H1 (cell line): ENCODE data around the gene NABP2. TPM values are rescaled to one million over a fixed set of nuclear protein-coding genes. Genes with fewer than 3 reads are reported as not detected.

Source experiments
- ATF3 ChIP-seq: IDR thresholded peaks from 2 replicates; pipeline ENCODE4 v1.6.1; 2011; ENCODE audit warnings: low read depth, mild to moderate bottlenecking, low read length; ENCODE audit not compliant: insufficient read depth
- CBX8 ChIP-seq: fragments of 300-800, 300-1000 bp; sonication (generic); IDR thresholded peaks from 2 replicates; pipeline ENCODE4 v1.7.1; 2016; ENCODE audit warnings: low read depth, low read length, borderline replicate concordance
- CEBPB ChIP-seq: IDR thresholded peaks from 2 replicates; pipeline ENCODE4 v1.6.1; 2012; ENCODE audit warnings: low read depth, low read length
- CHD7 ChIP-seq: fragments of 300-600 bp; sonication (generic); IDR thresholded peaks from 2 replicates; pipeline ENCODE4 v1.7.1; 2012; ENCODE audit warnings: low read length, moderate library complexity, mild to moderate bottlenecking, inconsistent platforms; ENCODE audit not compliant: insufficient replicate concordance
- CTCF ChIP-seq, 3 experiments: IDR thresholded peaks; 1 replicate in 2 of 3; 2 replicates in 1 of 3; pipeline versions ENCODE4 v1.5.1 to v1.6.1; 2011; ENCODE audit warnings: low read length in 3 of 3, mild to moderate bottlenecking in 3 of 3, inconsistent platforms in 2 of 3, low read depth in 1 of 3, moderate library complexity in 1 of 3; ENCODE audit not compliant: insufficient read depth in 1 of 3; ENCODE audit errors: control extremely low read depth in 1 of 3
- MAFK ChIP-seq: IDR thresholded peaks from 2 replicates; pipeline ENCODE4 v1.6.1; 2012; ENCODE audit warnings: low read depth, mild to moderate bottlenecking, improper control_type of control experiment, low read length
- MAX ChIP-seq: IDR thresholded peaks from 2 replicates; pipeline ENCODE4 v1.6.1; 2012; ENCODE audit warnings: inconsistent platforms
- SP1 ChIP-seq: IDR thresholded peaks from 2 replicates; pipeline ENCODE4 v1.6.1; 2011; ENCODE audit warnings: low read depth, low read length
- TEAD4 ChIP-seq: IDR thresholded peaks from 2 replicates; pipeline ENCODE4 v1.6.1; 2012; ENCODE audit warnings: low read depth, low read length, inconsistent platforms, mixed read lengths
- polyA plus RNA-seq, 7 experiments: library from polyadenylated mRNA; depleted of rRNA in 3 of 7; stranded (reverse) in 5 of 7; unstranded in 2 of 7; fragments of >200 nt in 5 of 7; fragments of 200-250 nt in 2 of 7; gene quantifications; 1 replicate in 5 of 7; 2 replicates in 1 of 7; 4 replicates in 1 of 7; pipeline versions ENCODE4 v1.2.1 to v1.2.3, GENCODE V29; 2011 to 2013; ENCODE audit warnings: missing spikeins in 2 of 7, mixed read lengths in 2 of 7
- total RNA-seq: library from RNA; stranded (reverse); fragmentation: NEBNext Ultra II Directional; extraction: Animal tissue kit (Norgen Biotek cat#: 25700); gene quantifications from 2 replicates; pipeline ENCODE4 v1.2.1, GENCODE V29; 2021

The NABP2 gene
- total and polyA plus RNA-seq, 2 of the 8 experiments (the other 6 are each of a cell fraction or from before 2014, with no cell fraction given): 58.1 to 67.5 TPM

GRCh38 chr12:56236985-56237384 lies 12.8 kb downstream of the NABP2 start (continued):
- TF ChIP-seq CHD7: no peak
- no peak for TF ChIP-seq TEAD4
- no peak for TF ChIP-seq SP1
- no peak for TF ChIP-seq CBX8
- no peak for TF ChIP-seq CEBPB
- TF ChIP-seq CTCF (IDR thresholded peaks at IDR 0.05; ENCODE audit: control extremely low read depth in 1 of 3, insufficient read depth in 1 of 3, low read depth in 1 of 3, low read length in 3 of 3): no peak
- no peak for TF ChIP-seq MAFK
- no peak for TF ChIP-seq ATF3
- TF ChIP-seq MAX: no peak
